Caco-2 (cell line): Measurements from ENCODE around the gene TMX4. TPM values are rescaled to one million over a fixed set of nuclear protein-coding genes. Genes with fewer than 3 reads are reported as not detected.
"Not testable (repeated sequence)": the region's sequence is repeated elsewhere in the genome, so short reads cannot be mapped to it uniquely, and the experiment has no call there.

Experiments used
- BruUV-seq: library from RNA; stranded (reverse); fragments of 400-500 nt; replicated peaks from 2 replicates; lab custom pipeline; 2021; lab: Mats Ljungman, UMichigan
- CTCF ChIA-PET: fragments of 300-600 bp; sonication (Branson Sonifier 250); formaldehyde crosslinking; loops from one replicate; lab custom pipeline; 2022; ENCODE audit warnings: antibody characterized with exemption; lab: Charles Lee
- POLR2A ChIA-PET: fragments of 300-600 bp; sonication (Branson Sonifier 250); formaldehyde crosslinking; loops from one replicate; lab custom pipeline; 2022; ENCODE audit warnings: antibody characterized with exemption; lab: Charles Lee
- DNase-seq, 2 experiments: peaks; one replicate each; pipeline versions ENCODE4 v3.0.0 to v3.0.0-alpha.2; 2020 to 2022
- H3K27me3 ChIP-seq: replicated peaks from 2 replicates; pipeline ENCODE4 v1.6.0; 2011; ENCODE audit warnings: low read length; ENCODE audit not compliant: control insufficient read depth, insufficient read depth
- H3K36me3 ChIP-seq: 2 replicates; pipeline ENCODE4 v1.5.1; 2011; ENCODE audit warnings: low read length; ENCODE audit not compliant: control insufficient read depth, insufficient read depth
- H3K4me1 ChIP-seq: fragments of 250-450 bp; sonication (Bioruptor Pico); 2 replicates; pipeline ENCODE4 v1.5.1; 2020; ENCODE audit warnings: mild to moderate bottlenecking
- H3K4me3 ChIP-seq: 2 replicates; pipeline ENCODE4 v1.5.1; 2011; ENCODE audit warnings: low read depth, mild to moderate bottlenecking, control low read depth, low read length
- H3K9me3 ChIP-seq: fragments of 250-450 bp; sonication (Bioruptor Pico); 2 replicates; pipeline ENCODE4 v1.5.1; 2020; ENCODE audit warnings: mild to moderate bottlenecking, moderate library complexity
- H3K27ac Mint-ChIP-seq: one replicate; pipeline ENCODE4 v1.8.0; 2022; ENCODE audit warnings: mixed read lengths; ENCODE audit not compliant: unreplicated experiment
- H3K27me3 Mint-ChIP-seq: one replicate; pipeline ENCODE4 v1.8.0; 2022; ENCODE audit warnings: mixed read lengths; ENCODE audit not compliant: insufficient read depth, unreplicated experiment
- H3K36me3 Mint-ChIP-seq: one replicate; pipeline ENCODE4 v1.8.0; 2022; ENCODE audit warnings: mild to moderate bottlenecking, mixed read lengths; ENCODE audit not compliant: insufficient read depth, unreplicated experiment
- H3K4me1 Mint-ChIP-seq: one replicate; pipeline ENCODE4 v1.8.0; 2022; ENCODE audit warnings: low read depth, mixed read lengths; ENCODE audit not compliant: unreplicated experiment
- H3K4me3 Mint-ChIP-seq: one replicate; pipeline ENCODE4 v1.8.0; 2022; ENCODE audit warnings: mild to moderate bottlenecking, moderate library complexity, mixed read lengths; ENCODE audit not compliant: unreplicated experiment
- H3K9me3 Mint-ChIP-seq: one replicate; pipeline ENCODE4 v1.8.0; 2022; ENCODE audit warnings: mixed read lengths; ENCODE audit not compliant: unreplicated experiment
- CTCF ChIP-seq, 2 experiments: fragments of 200-600 bp in 1 of 2; IDR thresholded peaks; 1 replicate in 1 of 2; 2 replicates in 1 of 2; pipeline versions ENCODE4 v1.5.1 to v1.8.0; 2011 to 2022; ENCODE audit warnings: antibody characterized with exemption in 1 of 2, control low read depth in 1 of 2, inconsistent platforms in 1 of 2, low read depth in 1 of 2, low read length in 1 of 2, mild to moderate bottlenecking in 1 of 2, moderate library complexity in 1 of 2; ENCODE audit not compliant: insufficient read depth in 1 of 2, severe bottlenecking in 1 of 2, unreplicated experiment in 1 of 2
- intact Hi-C: fragments of 100-400 bp; cut with micrococcal nuclease; formaldehyde crosslinking; loops from one replicate; pipeline ENCODE4 v1.10.0; 2022; ENCODE audit not compliant: unreplicated experiment
- total RNA-seq: library from RNA; stranded (reverse); gene quantifications from 2 replicates; pipeline ENCODE4 v1.2.3, GENCODE V29; 2022

The TMX4 gene
- total RNA-seq, 1 experiment from 2014 or later, result 17.0 TPM

GRCh38 chr20:8033151-8033841 lies 13.7 kb upstream of the TMX4 start:
- H3K9me3 Mint-ChIP-seq, result no peaks in the 10 kb centered on the region
- H3K4me3 Mint-ChIP-seq, result no peak overlapping the region
- TF ChIP-seq CTCF (IDR thresholded peaks at IDR 0.05; ENCODE audit: insufficient read depth in 1 of 2, low read depth in 1 of 2, low read length in 1 of 2, severe bottlenecking in 1 of 2, unreplicated experiment in 1 of 2), result no peak
- CTCF ChIA-PET, result no interaction called here
- H3K36me3 Mint-ChIP-seq, result no peaks in the 10 kb centered on the region
- Histone ChIP-seq H3K9me3 (no peaks in the 10 kb centered on the region), H3K4me1 (no peaks in the 10 kb centered on the region), H3K4me3 (no peak overlapping the region), H3K27me3 (no peaks in the 10 kb centered on the region), H3K36me3 (no peaks in the 10 kb centered on the region)
- POLR2A ChIA-PET, result no interaction called here
- no peaks in the 10 kb centered on the region for H3K4me1 Mint-ChIP-seq
- BruUV-seq, result no TSS peak
- intact Hi-C loops, result no loop called here
- peaks cover 6% of the 10 kb centered on the region for H3K27me3 Mint-ChIP-seq
- no peak for DNase-seq
- no peak overlapping the region for H3K27ac Mint-ChIP-seq

GRCh38 chr20:8032499-8032898 lies 12.9 kb upstream of the TMX4 start:
- Histone ChIP-seq H3K36me3 (no peaks in the 10 kb centered on the region), H3K27me3 (no peaks in the 10 kb centered on the region), H3K9me3 (no peaks in the 10 kb centered on the region), H3K4me1 (no peaks in the 10 kb centered on the region), H3K4me3 (no peak overlapping the region)
- no TSS peak for BruUV-seq
- ChIA-PET CTCF (interaction anchor here (0.8 kb wide), 1 partner anchor 52 kb away, joined by 3 read pairs; no protein-coding TSS in a partner anchor), POLR2A (no interaction called here)
- no peak for DNase-seq
- peaks cover 6% of the 10 kb centered on the region for H3K27me3 Mint-ChIP-seq
- H3K27ac Mint-ChIP-seq, result no peak overlapping the region
- H3K9me3 Mint-ChIP-seq, result no peaks in the 10 kb centered on the region
- no peaks in the 10 kb centered on the region for H3K4me1 Mint-ChIP-seq
- no peak for TF ChIP-seq CTCF (IDR thresholded peaks at IDR 0.05; ENCODE audit: insufficient read depth in 1 of 2, low read depth in 1 of 2, low read length in 1 of 2, severe bottlenecking in 1 of 2, unreplicated experiment in 1 of 2)
- intact Hi-C loops, result no loop called here
- H3K36me3 Mint-ChIP-seq, result no peaks in the 10 kb centered on the region
- no peak overlapping the region for H3K4me3 Mint-ChIP-seq

- CTCF ChIA-PET, result interaction anchor here (0.8 kb wide), 1 partner anchor 51 kb away, joined by 3 read pairs; no protein-coding TSS in a partner anchor
- H3K9me3 Mint-ChIP-seq, H3K27me3 ChIP-seq, H3K4me3 ChIP-seq, intact Hi-C loops, H3K4me3 Mint-ChIP-seq, POLR2A ChIA-PET, H3K36me3 Mint-ChIP-seq, H3K27ac Mint-ChIP-seq, H3K9me3 ChIP-seq, H3K36me3 ChIP-seq, DNase-seq, H3K4me1 ChIP-seq, H3K4me1 Mint-ChIP-seq, H3K27me3 Mint-ChIP-seq, BruUV-seq: not testable (repeated sequence)
Measured at GRCh38 chr20:8031539-8031938, 12.0 kb upstream of the TMX4 start.
